Activated T-cell treated with anti-CD3 and anti-CD28 coated beads for 1 hour (primary cell): ENCODE data around the gene CSF3R.
"Not testable (repeated sequence)": the region's sequence is repeated elsewhere in the genome, so short reads cannot be mapped to it uniquely, and the experiment has no call there.

ENCODE experiments used
- DNase-seq: peaks from one replicate; pipeline ENCODE4 v3.0.0-alpha.2; 2020; ENCODE audit warnings: low read depth

The CSF3R gene

GRCh38 chr1:36481771-36482723, 666 bp downstream of the CSF3R start:
- DNase-seq: no peak

- DNase-seq: no peak
Measured at GRCh38 chr1:36481091-36481490, 1.6 kb downstream of the CSF3R start.

- no peak for DNase-seq
Measured at GRCh38 chr1:36480161-36480560, 2.6 kb downstream of the CSF3R start.

GRCh38 chr1:36479505-36480051, 3.1 kb downstream of the CSF3R start:
- DNase-seq: no peak

- DNase-seq: not testable (repeated sequence)
Measured at GRCh38 chr1:36477615-36478014, 5.1 kb downstream of the CSF3R start.

GRCh38 chr1:36476945-36477344, 5.8 kb downstream of the CSF3R start:
- DNase-seq: no peak

GRCh38 chr1:36475910-36476604, 6.7 kb downstream of the CSF3R start:
- no peak for DNase-seq

- DNase-seq: no peak
Measured at GRCh38 chr1:36475341-36475740, 7.4 kb downstream of the CSF3R start.

- no peak for DNase-seq
Measured at GRCh38 chr1:36472656-36473055, 10.1 kb downstream of the CSF3R start.

- no peak for DNase-seq
Measured at GRCh38 chr1:36471830-36472641, 10.7 kb downstream of the CSF3R start.

GRCh38 chr1:36469163-36469562, 13.6 kb downstream of the CSF3R start:
- DNase-seq: no peak

GRCh38 chr1:36467700-36468455, 14.8 kb downstream of the CSF3R start:
- no peak for DNase-seq

GRCh38 chr1:36467027-36467410, 15.7 kb downstream of the CSF3R start:
- no peak for DNase-seq

- no peak for DNase-seq
Measured at GRCh38 chr1:36466370-36467026, 16.2 kb downstream of the CSF3R start.

- no peak for DNase-seq
Measured at GRCh38 chr1:36465731-36466369, 16.9 kb downstream of the CSF3R start.

- DNase-seq: no peak
Measured at GRCh38 chr1:36464605-36465393, 17.9 kb downstream of the CSF3R start.

GRCh38 chr1:36463803-36464604, 18.7 kb downstream of the CSF3R start, which contains the start of gene MRPS15:
Gene MRPS15 (minus strand): TSS chr1:36464384. CDS start chr1:36464275, 109 bp downstream.
- DNase-seq: peak; percentile 90

- no peak for DNase-seq
Measured at GRCh38 chr1:36463463-36463802, 19.3 kb downstream of the CSF3R start.

- no peak for DNase-seq
Measured at GRCh38 chr1:36458910-36459309, 23.8 kb downstream of the CSF3R start.
